Measurements from ENCODE around the gene FTSJ1. TPM values are rescaled to one million over a fixed set of nuclear protein-coding genes. Genes with fewer than 3 reads are reported as not detected.
A peak's percentile ranks its signal among the peaks of the same experiment; 100 is the strongest.
"Not testable (repeated sequence)": the region's sequence is repeated elsewhere in the genome, so short reads cannot be mapped to it uniquely, and the experiment has no call there.

The FTSJ1 gene
- 49.4 and 52.8 TPM in 2 replicates for total RNA-seq (2021)
- long read RNA-seq, transcript FTSJ1-202 (13 exons, 1,892 nt): major isoform, 126 of 356 reads
- long read RNA-seq, partial matches to known transcripts: 74 of 356 reads
- long read RNA-seq, other reads (novel, unspliced or antisense): 154 of 356 reads

GRCh38 chrX:48475774-48476577, at the start of gene FTSJ1:
TSS of gene FTSJ1 (plus strand) at chrX:48476199. CDS start at chrX:48478048, 1,849 bp downstream.
- Histone ChIP-seq H3K4ac (ENCODE audit: low read depth, low read length) (no peak within 1 kb of the TSS), H2BK120ac (ENCODE audit: low read depth, low read length, poor library complexity, severe bottlenecking) (no peak within 1 kb of the TSS), H2AFZ (ENCODE audit: low read length) (no peak within 1 kb of the TSS), H3K18ac (ENCODE audit: insufficient read length, low read depth, low read length) (peak within 1 kb of the TSS; percentile 86), H3K79me2 (ENCODE audit: insufficient read depth, low read length) (peaks cover 3% of the 10 kb centered on the region; the same call in 1 of the 2 replicates), H3K27me3 (ENCODE audit: insufficient read depth, low read length) (no peaks in the 10 kb centered on the region), H3K79me1 (ENCODE audit: insufficient read depth, low read depth, low read length, poor library complexity, severe bottlenecking) (no peaks in the 10 kb centered on the region), H3K27ac (ENCODE audit: insufficient read length, low read depth, low read length) (no peak within 1 kb of the TSS), H3K4me2 (ENCODE audit: insufficient read depth, insufficient read length, low read length) (peak within 1 kb of the TSS; percentile 83), H2BK20ac (ENCODE audit: low read depth, low read length, poor library complexity, severe bottlenecking) (no peak within 1 kb of the TSS), H2BK15ac (ENCODE audit: low read depth, low read length) (no peak within 1 kb of the TSS), H3K9ac (ENCODE audit: extremely low read depth, insufficient read length, low read length) (peak within 1 kb of the TSS; percentile 57), H3K23ac (ENCODE audit: insufficient read length, low read depth, low read length) (no peak within 1 kb of the TSS), H3T11ph (ENCODE audit: low read length) (no peak within 1 kb of the TSS), H2BK12ac (ENCODE audit: insufficient read length, low read depth, low read length) (no peak within 1 kb of the TSS), H3K14ac (ENCODE audit: insufficient read depth, low read length) (peak within 1 kb of the TSS; percentile 86; the same call in 1 of the 2 replicates), H4K20me1 (ENCODE audit: control insufficient read depth, insufficient read depth, insufficient read length) (no peaks in the 10 kb centered on the region), H4K91ac (ENCODE audit: insufficient read length, low read depth, low read length) (no peak within 1 kb of the TSS), H3K4me1 (ENCODE audit: insufficient read depth, low read length) (no peaks in the 10 kb centered on the region; the same call in 1 of the 2 replicates), H3K9me3 (ENCODE audit: control insufficient read depth, low read depth, low read length) (peaks cover 32% of the 10 kb centered on the region), H3K23me2 (ENCODE audit: insufficient read length, low read depth, low read length, poor library complexity, severe bottlenecking) (no peaks in the 10 kb centered on the region), H3K56ac (ENCODE audit: insufficient read length, low read depth, low read length) (no peak within 1 kb of the TSS), H4K5ac (ENCODE audit: insufficient read length, low read depth, low read length) (no peak within 1 kb of the TSS), H2AK5ac (ENCODE audit: insufficient read length, low read length) (no peak within 1 kb of the TSS), H4K8ac (replicated peaks; ENCODE audit: insufficient read length, low read depth, low read length) (no peak within 1 kb of the TSS), H2BK5ac (ENCODE audit: insufficient read length, low read length) (no peak within 1 kb of the TSS)
- peak; percentile 52 for DNase-seq
- peak within 1 kb of the TSS; percentile 38 to 97 (median 93) for H3K27ac Mint-ChIP-seq
- peaks cover 76 to 84% of the 10 kb centered on the region in 2 experiments for H3K9me3 Mint-ChIP-seq
- H3K27me3 Mint-ChIP-seq (ENCODE audit: low read depth): peaks cover 2% of the 10 kb centered on the region; the same call in 1 of the 2 replicates
- no peak for TF ChIP-seq CTCF (conservative IDR thresholded peaks at IDR 0.05)
- H3K36me3 Mint-ChIP-seq (ENCODE audit: insufficient read depth in 1 of 3, low read depth in 3 of 3): peaks cover 27 to 41% (median 28%) of the 10 kb centered on the region in 3 experiments
- no CpG with 5 or more reads among the region's 75 CpGs for WGBS (ENCODE audit: extremely low coverage, insufficient read length, low lambda C conversion rate)
- peak within 1 kb of the TSS; percentile 82 to 89 for H3K4me3 Mint-ChIP-seq
- peaks cover 23 to 34% of the 10 kb centered on the region in 2 experiments for H3K4me1 Mint-ChIP-seq

- H3K27me3 ChIP-seq (ENCODE audit: insufficient read depth, low read length); H4K91ac ChIP-seq (ENCODE audit: insufficient read length, low read depth, low read length); H2AK5ac ChIP-seq (ENCODE audit: insufficient read length, low read length); H2BK20ac ChIP-seq (ENCODE audit: low read depth, low read length, poor library complexity, severe bottlenecking); H3K4me1 ChIP-seq (ENCODE audit: insufficient read depth, low read length); H3K56ac ChIP-seq (ENCODE audit: insufficient read length, low read depth, low read length); H3K79me1 ChIP-seq (ENCODE audit: insufficient read depth, low read depth, low read length, poor library complexity, severe bottlenecking); H2BK120ac ChIP-seq (ENCODE audit: low read depth, low read length, poor library complexity, severe bottlenecking); H4K20me1 ChIP-seq (ENCODE audit: control insufficient read depth, insufficient read depth, insufficient read length); H3K18ac ChIP-seq (ENCODE audit: insufficient read length, low read depth, low read length); H3K9me3 ChIP-seq (ENCODE audit: control insufficient read depth, low read depth, low read length); H2BK5ac ChIP-seq (ENCODE audit: insufficient read length, low read length); H4K5ac ChIP-seq (ENCODE audit: insufficient read length, low read depth, low read length); H3K27ac ChIP-seq (ENCODE audit: insufficient read length, low read depth, low read length); DNase-seq; H3K4me1 Mint-ChIP-seq; H4K8ac ChIP-seq (replicated peaks; ENCODE audit: insufficient read length, low read depth, low read length); H2BK15ac ChIP-seq (ENCODE audit: low read depth, low read length); H3K36me3 Mint-ChIP-seq (ENCODE audit: insufficient read depth in 1 of 3, low read depth in 3 of 3); H3T11ph ChIP-seq (ENCODE audit: low read length); H2AFZ ChIP-seq (ENCODE audit: low read length); H3K23ac ChIP-seq (ENCODE audit: insufficient read length, low read depth, low read length); H3K23me2 ChIP-seq (ENCODE audit: insufficient read length, low read depth, low read length, poor library complexity, severe bottlenecking); H3K79me2 ChIP-seq (ENCODE audit: insufficient read depth, low read length); H3K9ac ChIP-seq (ENCODE audit: extremely low read depth, insufficient read length, low read length); H2BK12ac ChIP-seq (ENCODE audit: insufficient read length, low read depth, low read length); H3K4me2 ChIP-seq (ENCODE audit: insufficient read depth, insufficient read length, low read length); H3K14ac ChIP-seq (ENCODE audit: insufficient read depth, low read length); H3K4me3 Mint-ChIP-seq; H3K27me3 Mint-ChIP-seq (ENCODE audit: low read depth); H3K27ac Mint-ChIP-seq; H3K4ac ChIP-seq (ENCODE audit: low read depth, low read length): not testable (repeated sequence)
- no CpG with 5 or more reads among the region's 12 CpGs for WGBS (ENCODE audit: extremely low coverage, insufficient read length, low lambda C conversion rate)
- peaks cover 28 to 29% of the 10 kb centered on the region in 2 experiments for H3K9me3 Mint-ChIP-seq
Observed at GRCh38 chrX:48427027-48427716, 48.8 kb upstream of the FTSJ1 start.

Data from H9 (cell line).